ENCODE results near the gene SIGLEC1. TPM values are rescaled to one million over a fixed set of nuclear protein-coding genes. Genes with fewer than 3 reads are reported as not detected.

SIGLEC1 gene
- total and polyA plus RNA-seq, 2 of the 8 experiments (the other 6 are each of a cell fraction or from before 2014, with no cell fraction given), result 0.02 TPM; not detected in 1

GRCh38 chr20:3663858-3664257 is 48.5 kb downstream of the SIGLEC1 start:
- H3K4me1 ChIP-seq (replicated peaks in 1 of 4; ENCODE audit: control insufficient read depth in 3 of 4, insufficient read depth in 4 of 4, low read length in 3 of 4), result peaks cover 0 to 4% (median 1%) of the 10 kb centered on the region in 4 experiments; a peak in 3 of 7 replicates
- H3K9ac ChIP-seq (replicated peaks in 1 of 4; ENCODE audit: extremely low read depth in 1 of 4, low read depth in 3 of 4, low read length in 3 of 4), result no peak overlapping the region
- 77% methylated on average over 2 of the region's 2 CpGs; no CpG with 5 or more reads in 1 of the 2 experiments for WGBS, 2 experiments (ENCODE audit: extremely low coverage in 1 of 2, insufficient coverage in 1 of 2, insufficient read length in 1 of 2, insufficient replicate concordance in 2 of 2, low coverage in 1 of 2, low lambda C conversion rate in 2 of 2, missing lambda C conversion rate in 1 of 2)
- H3K4ac ChIP-seq (replicated peaks; ENCODE audit: insufficient read length, low read depth, low read length), result no peak overlapping the region
- ChIA-PET CTCF (ENCODE audit: partially characterized antibody) (interaction anchor here (0.6 to 45.1 kb wide), 3 partner anchors 13 to 63 kb away, joined by 3 to 1432 read pairs (median 8); partner anchors contain the start of genes ADAM33 and SIGLEC1), POLR2A (ENCODE audit: partially characterized antibody) (interaction anchor here (0.6 kb wide), 1 partner anchor 13 kb away, joined by 3 read pairs; no protein-coding TSS in a partner anchor)
- no peak overlapping the region for H2AFZ ChIP-seq (ENCODE audit: low read length)
- peaks cover 0 to 2% of the 10 kb centered on the region in 2 experiments for H4K20me1 ChIP-seq (replicated peaks in 1 of 2; ENCODE audit: control insufficient read depth in 1 of 2, insufficient read depth in 2 of 2, low read length in 2 of 2)
- H3K4me3 ChIP-seq (ENCODE audit: extremely low read depth in 1 of 4, insufficient read depth in 2 of 4, low read depth in 3 of 4, low read length in 4 of 4), result no peak overlapping the region
- H3K23ac ChIP-seq (ENCODE audit: insufficient read length), result no peak overlapping the region
- H2BK15ac ChIP-seq (ENCODE audit: low read length), result no peak overlapping the region
- peaks cover 2% of the 10 kb centered on the region; the same call in 1 of the 2 replicates for H3K23me2 ChIP-seq (ENCODE audit: low read depth, low read length)
- H2BK12ac ChIP-seq (ENCODE audit: low read depth, low read length), result no peak overlapping the region
- no peak overlapping the region for H4K91ac ChIP-seq (replicated peaks; ENCODE audit: insufficient read length, low read length)
- no peak overlapping the region for H3K27ac ChIP-seq (ENCODE audit: low read depth, low read length)
- H4K5ac ChIP-seq (ENCODE audit: insufficient read length, low read depth, low read length), result no peak overlapping the region
- no peak overlapping the region for H2BK20ac ChIP-seq (ENCODE audit: low read length)
- no peak overlapping the region for H3K4me2 ChIP-seq (ENCODE audit: insufficient read depth in 1 of 2, low read depth in 2 of 2, low read length in 2 of 2)
- H3K36me3 ChIP-seq (ENCODE audit: control insufficient read depth in 2 of 4, insufficient read depth in 4 of 4, low read length in 3 of 4), result peaks cover 0 to 5% (median 0%) of the 10 kb centered on the region in 4 experiments; a peak in 1 of 8 replicates
- H2AK5ac ChIP-seq (ENCODE audit: low read depth, low read length), result no peak overlapping the region
- H3K27me3 ChIP-seq (replicated peaks in 1 of 4; ENCODE audit: control insufficient read depth in 3 of 4, extremely low read depth in 1 of 4, insufficient read depth in 3 of 4, low read length in 3 of 4), result peaks cover 0 to 2% (median 0%) of the 10 kb centered on the region in 4 experiments; a peak in 1 of 7 replicates
- H3K56ac ChIP-seq (replicated peaks; ENCODE audit: insufficient read length, low read depth, low read length), result no peak overlapping the region
- DNase-seq (ENCODE audit: low read depth in 1 of 2, low spot score in 2 of 2) (no peak), FAIRE-seq (no peak)
- no peak overlapping the region for H2BK120ac ChIP-seq (replicated peaks; ENCODE audit: low read depth, low read length)
- no peak overlapping the region for H3K14ac ChIP-seq (ENCODE audit: insufficient read length)
- no peaks in the 10 kb centered on the region for H3K79me1 ChIP-seq (ENCODE audit: low read depth, low read length)
- H3K79me2 ChIP-seq (ENCODE audit: control insufficient read depth in 1 of 2, insufficient read depth in 2 of 2, low read length in 2 of 2), result no peaks in the 10 kb centered on the region
- no peak overlapping the region for H3K18ac ChIP-seq (ENCODE audit: extremely low read depth, low read length)
- H2BK5ac ChIP-seq (ENCODE audit: low read depth, low read length), result no peak overlapping the region
- H4K8ac ChIP-seq (ENCODE audit: extremely low read depth, insufficient read depth, low read length), result no peak overlapping the region
- H3K9me3 ChIP-seq (ENCODE audit: insufficient read depth in 2 of 2, low read depth in 1 of 2, low read length in 1 of 2), result peaks cover 0 to 17% of the 10 kb centered on the region in 2 experiments; a peak in 2 of 4 replicates
- no peak for TF ChIP-seq TAF7 (optimal IDR thresholded peaks at IDR 0.05; ENCODE audit: borderline replicate concordance, low read depth, low read length)
- TF ChIP-seq ASH2L (IDR thresholded peaks at IDR 0.05; ENCODE audit: low read length), result no peak
- no peak for TF ChIP-seq CREB1 (IDR thresholded peaks at IDR 0.05)
- TF ChIP-seq, protein P1, sequence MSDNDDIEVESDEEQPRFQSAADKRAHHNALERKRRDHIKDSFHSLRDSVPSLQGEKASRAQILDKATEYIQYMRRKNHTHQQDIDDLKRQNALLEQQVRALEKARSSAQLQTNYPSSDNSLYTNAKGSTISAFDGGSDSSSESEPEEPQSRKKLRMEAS (IDR thresholded peaks at IDR 0.05), result no peak
- TF ChIP-seq POU5F1 (IDR thresholded peaks at IDR 0.05; ENCODE audit: low read depth, low read length), result no peak
- no peak for TF ChIP-seq TAF1 (IDR thresholded peaks at IDR 0.05; ENCODE audit: low read depth, low read length)
- TF ChIP-seq SP1 (IDR thresholded peaks at IDR 0.05; ENCODE audit: low read depth, low read length), result no peak
- TF ChIP-seq ATF3 (IDR thresholded peaks at IDR 0.05; ENCODE audit: insufficient read depth, low read depth, low read length), result no peak
- TF ChIP-seq TBP (IDR thresholded peaks at IDR 0.05; ENCODE audit: low read depth, low read length), result no peak
- TF ChIP-seq HDAC2 (IDR thresholded peaks at IDR 0.05; ENCODE audit: borderline replicate concordance in 1 of 2, low read depth in 2 of 2, low read length in 2 of 2), result no peak
- TF ChIP-seq BACH1 (IDR thresholded peaks at IDR 0.05; ENCODE audit: low read length), result no peak
- no peak for TF ChIP-seq CBX5 (IDR thresholded peaks at IDR 0.05; ENCODE audit: low read depth, low read length)
- no peak for TF ChIP-seq SIN3A (conservative IDR thresholded peaks at IDR 0.05 in 1 of 2, IDR thresholded peaks at IDR 0.05 in 1 of 2; ENCODE audit: low read depth in 1 of 2, low read length in 2 of 2)
- TF ChIP-seq SP4 (IDR thresholded peaks at IDR 0.05; ENCODE audit: low read length), result no peak

Data from H1 (cell line).